Measurements from ENCODE around the gene HECTD1.

DNA sequence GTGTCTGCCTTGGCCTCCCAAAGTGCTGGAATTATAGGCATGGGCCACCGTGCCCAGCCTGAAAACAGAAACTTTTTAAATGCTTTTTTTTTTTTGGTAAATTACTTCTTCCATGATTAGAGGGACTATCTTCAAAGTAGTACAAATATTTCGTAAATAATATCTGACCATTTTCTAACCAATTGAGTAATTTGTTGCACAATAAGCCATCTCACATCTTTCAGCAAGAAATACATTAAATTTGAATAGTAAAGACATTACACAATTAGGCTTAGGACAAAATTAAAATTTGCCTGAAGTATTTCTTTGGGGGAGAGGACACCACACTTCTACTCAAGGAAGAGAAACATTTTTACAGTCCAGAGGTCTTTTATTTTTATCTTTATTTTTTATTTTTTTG lies 96.7 kb downstream of the HECTD1 start:
- TF ChIP-seq POLR2A (IDR thresholded peaks at IDR 0.05; ENCODE audit: low read length), result no peak
- TF ChIP-seq, protein P1, sequence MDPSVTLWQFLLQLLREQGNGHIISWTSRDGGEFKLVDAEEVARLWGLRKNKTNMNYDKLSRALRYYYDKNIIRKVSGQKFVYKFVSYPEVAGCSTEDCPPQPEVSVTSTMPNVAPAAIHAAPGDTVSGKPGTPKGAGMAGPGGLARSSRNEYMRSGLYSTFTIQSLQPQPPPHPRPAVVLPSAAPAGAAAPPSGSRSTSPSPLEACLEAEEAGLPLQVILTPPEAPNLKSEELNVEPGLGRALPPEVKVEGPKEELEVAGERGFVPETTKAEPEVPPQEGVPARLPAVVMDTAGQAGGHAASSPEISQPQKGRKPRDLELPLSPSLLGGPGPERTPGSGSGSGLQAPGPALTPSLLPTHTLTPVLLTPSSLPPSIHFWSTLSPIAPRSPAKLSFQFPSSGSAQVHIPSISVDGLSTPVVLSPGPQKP (IDR thresholded peaks at IDR 0.05; ENCODE audit: low read depth, low read length), result no peak
